ENCODE measurements around the gene ERVW-1. TPM values are rescaled to one million over a fixed set of nuclear protein-coding genes. Genes with fewer than 3 reads are reported as not detected.
"Not testable (repeated sequence)": the region's sequence is repeated elsewhere in the genome, so short reads cannot be mapped to it uniquely, and the experiment has no call there.

The ERVW-1 gene
- total and polyA plus RNA-seq, 3 donors from 2014 or later = 7.5 to 17.5 (median 16.5) TPM

- Histone ChIP-seq H3K27me3 (no peaks in the 10 kb centered on the region), H3K27ac (peak within 1 kb of the TSS; percentile 90 to 91), H3K9me3 (no peaks in the 10 kb centered on the region), H3K4me3 (peak within 1 kb of the TSS; percentile 85 to 98), H3K4me1 (peaks cover 10% of the 10 kb centered on the region), H3K36me3 (ENCODE audit: low read depth, missing control alignments) (no peaks in the 10 kb centered on the region)
- peak; percentile 95 for DNase-seq
- intact Hi-C loops (cut with DNase I; ENCODE audit: low total_unique reads) = no loop called here
- WGBS, 2 donors = 0% methylated on average over 3 to 61 of the region's 87 CpGs
- peak in 2 of 3 experiments; percentile 90 to 97 for TF ChIP-seq CTCF (IDR thresholded peaks at IDR 0.05)
- no peak for TF ChIP-seq POLR2A (IDR thresholded peaks at IDR 0.05)
Observed at GRCh38 chr7:92447345-92448204, 30.2 kb downstream of the ERVW-1 start, which contains the start of gene GATAD1. Gene GATAD1 (plus strand): TSS chr7:92447482. CDS start chr7:92447730, 248 bp downstream.

- Histone ChIP-seq H3K4me3 (peak overlapping the region; percentile 85 to 98), H3K9me3 (no peaks in the 10 kb centered on the region), H3K27ac (peak overlapping the region in 1 of 2 donors; percentile 90), H3K36me3 (ENCODE audit: low read depth, missing control alignments) (no peaks in the 10 kb centered on the region), H3K4me1 (peaks cover 6% of the 10 kb centered on the region), H3K27me3 (no peaks in the 10 kb centered on the region)
- intact Hi-C loops (cut with DNase I; ENCODE audit: low total_unique reads) = no loop called here
- TF ChIP-seq POLR2A (IDR thresholded peaks at IDR 0.05) (no peak), CTCF (IDR thresholded peaks at IDR 0.05) (peak in 1 of 3 experiments; percentile 96)
- WGBS, 2 donors = 36 to 52% methylated on average over 16 to 21 of the region's 21 CpGs
- peak; percentile 20 for DNase-seq
Observed at GRCh38 chr7:92446869-92447344, 30.8 kb downstream of the ERVW-1 start.

- H3K27ac ChIP-seq; H3K4me1 ChIP-seq; H3K9me3 ChIP-seq; H3K4me3 ChIP-seq; DNase-seq; H3K27me3 ChIP-seq; H3K36me3 ChIP-seq (ENCODE audit: low read depth, missing control alignments); intact Hi-C loops (cut with DNase I; ENCODE audit: low total_unique reads): not testable (repeated sequence)
- WGBS, 2 donors = 91 to 95% methylated on average over 2 of the region's 2 CpGs
Observed at GRCh38 chr7:92442720-92443119, 35.0 kb downstream of the ERVW-1 start.

GRCh38 chr7:92437956-92438491 lies 39.7 kb downstream of the ERVW-1 start:
- Histone ChIP-seq H3K9me3 (no peaks in the 10 kb centered on the region), H3K27ac (no peak overlapping the region), H3K27me3 (no peaks in the 10 kb centered on the region), H3K4me3 (no peak overlapping the region), H3K4me1 (no peaks in the 10 kb centered on the region), H3K36me3 (ENCODE audit: low read depth, missing control alignments) (no peaks in the 10 kb centered on the region)
- DNase-seq = no peak
- no peak for TF ChIP-seq CTCF (IDR thresholded peaks at IDR 0.05)
- TF ChIP-seq POLR2A (IDR thresholded peaks at IDR 0.05) = no peak
- 72 to 75% methylated on average over 6 of the region's 6 CpGs for WGBS, 2 donors
- intact Hi-C loops (cut with DNase I; ENCODE audit: low total_unique reads) = no loop called here

- intact Hi-C loops (cut with DNase I; ENCODE audit: low total_unique reads) = no loop called here
- no peaks in the 10 kb centered on the region for H3K4me1 ChIP-seq
- H3K9me3 ChIP-seq = no peaks in the 10 kb centered on the region
- no peak overlapping the region for H3K4me3 ChIP-seq
- TF ChIP-seq CTCF (IDR thresholded peaks at IDR 0.05) = no peak
- TF ChIP-seq POLR2A (IDR thresholded peaks at IDR 0.05) = no peak
- no peak for DNase-seq
- H3K36me3 ChIP-seq (ENCODE audit: low read depth, missing control alignments) = no peaks in the 10 kb centered on the region
- H3K27me3 ChIP-seq = no peaks in the 10 kb centered on the region
- no peak overlapping the region for H3K27ac ChIP-seq
- WGBS, 2 donors = 71 to 75% methylated on average over 7 of the region's 7 CpGs
Observed at GRCh38 chr7:92436612-92437445, 40.9 kb downstream of the ERVW-1 start.

Measured in testis (tissue), 3 donors.